Left ventricle myocardium inferior (tissue), 1 donor: Measurements from ENCODE around the gene PI4KB. TPM values are rescaled to one million over a fixed set of nuclear protein-coding genes. Genes with fewer than 3 reads are reported as not detected.
A peak's percentile ranks its signal among the peaks of the same experiment; 100 is the strongest.

Experiments
- DNase-seq: peaks from one replicate; pipeline ENCODE4 v3.0.0-alpha.2; 2020
- H3K27ac ChIP-seq: fragments of 200-600 bp; replicated peaks from 2 replicates; pipeline ENCODE4 v1.8.0; 2021
- H3K27me3 ChIP-seq: fragments of 200-600 bp; 2 replicates; pipeline ENCODE4 v1.8.0; 2021; ENCODE audit warnings: low read depth
- H3K36me3 ChIP-seq: fragments of 200-600 bp; 2 replicates; pipeline ENCODE4 v1.8.0; 2021
- H3K4me1 ChIP-seq: fragments of 200-600 bp; 2 replicates; pipeline ENCODE4 v1.8.0; 2021
- H3K4me3 ChIP-seq: fragments of 200-600 bp; 2 replicates; pipeline ENCODE4 v1.8.0; 2021; ENCODE audit warnings: mild to moderate bottlenecking, moderate library complexity
- H3K9me3 ChIP-seq: fragments of 200-600 bp; replicated peaks from 2 replicates; pipeline ENCODE4 v1.8.0; 2021
- intact Hi-C: fragments of 100-400 bp; cut with micrococcal nuclease; formaldehyde crosslinking; loops from one replicate; pipeline ENCODE4 v1.11.0; 2022
- total RNA-seq: library from RNA; stranded (reverse); fragmentation: NEBNext Ultra II Directional; extraction: Animal tissue kit (Norgen Biotek cat#: 25700); gene quantifications from one replicate; pipeline ENCODE4 v1.2.1, GENCODE V29; 2021
- TF ChIP-seq, protein P1 (sequence below): fragments of 200-600 bp; IDR thresholded peaks from 2 replicates; pipeline ENCODE4 v1.8.0; 2021; ENCODE audit warnings: antibody characterized with exemption, mild to moderate bottlenecking, borderline replicate concordance
- donor health status: DM: no; HTN: yes; CAD: no; lungs with severe emphysema.

The PI4KB gene
- total RNA-seq, 1 donor from 2014 or later: 44.5 TPM

DNA sequence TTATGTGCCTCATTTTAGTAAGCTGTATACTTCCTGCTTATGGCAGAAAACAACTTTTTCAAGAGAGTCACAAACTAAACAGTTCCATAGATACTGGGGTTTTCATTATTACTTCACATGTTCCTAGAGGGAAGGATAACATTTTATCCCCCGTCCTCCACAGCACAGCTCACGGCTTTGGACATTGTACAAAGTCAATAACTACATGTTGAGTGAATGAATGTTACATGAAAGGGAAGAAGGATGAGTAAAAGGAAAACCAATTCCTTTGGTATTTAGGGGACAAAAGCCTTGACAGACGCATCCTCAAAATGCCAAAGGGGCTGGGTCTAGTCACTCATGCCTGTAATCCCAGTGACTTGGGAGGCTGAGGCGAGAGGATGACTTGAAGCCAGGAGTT is 14.8 kb downstream of the PI4KB start:
- H3K27ac ChIP-seq: peak overlapping the region; percentile 80
- H3K4me1 ChIP-seq: peaks cover 80% of the 10 kb centered on the region
- no peaks in the 10 kb centered on the region for H3K27me3 ChIP-seq
- TF ChIP-seq, protein P1, sequence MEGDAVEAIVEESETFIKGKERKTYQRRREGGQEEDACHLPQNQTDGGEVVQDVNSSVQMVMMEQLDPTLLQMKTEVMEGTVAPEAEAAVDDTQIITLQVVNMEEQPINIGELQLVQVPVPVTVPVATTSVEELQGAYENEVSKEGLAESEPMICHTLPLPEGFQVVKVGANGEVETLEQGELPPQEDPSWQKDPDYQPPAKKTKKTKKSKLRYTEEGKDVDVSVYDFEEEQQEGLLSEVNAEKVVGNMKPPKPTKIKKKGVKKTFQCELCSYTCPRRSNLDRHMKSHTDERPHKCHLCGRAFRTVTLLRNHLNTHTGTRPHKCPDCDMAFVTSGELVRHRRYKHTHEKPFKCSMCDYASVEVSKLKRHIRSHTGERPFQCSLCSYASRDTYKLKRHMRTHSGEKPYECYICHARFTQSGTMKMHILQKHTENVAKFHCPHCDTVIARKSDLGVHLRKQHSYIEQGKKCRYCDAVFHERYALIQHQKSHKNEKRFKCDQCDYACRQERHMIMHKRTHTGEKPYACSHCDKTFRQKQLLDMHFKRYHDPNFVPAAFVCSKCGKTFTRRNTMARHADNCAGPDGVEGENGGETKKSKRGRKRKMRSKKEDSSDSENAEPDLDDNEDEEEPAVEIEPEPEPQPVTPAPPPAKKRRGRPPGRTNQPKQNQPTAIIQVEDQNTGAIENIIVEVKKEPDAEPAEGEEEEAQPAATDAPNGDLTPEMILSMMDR: no peak
- H3K4me3 ChIP-seq: no peak overlapping the region
- DNase-seq: no peak
- H3K36me3 ChIP-seq: peaks cover 54% of the 10 kb centered on the region
- no peaks in the 10 kb centered on the region for H3K9me3 ChIP-seq
- intact Hi-C loops: no loop called here

- H3K9me3 ChIP-seq: no peaks in the 10 kb centered on the region
- peak; percentile 50 for DNase-seq
- H3K4me3 ChIP-seq: no peak overlapping the region
- intact Hi-C loops: no loop called here
- peak overlapping the region; percentile 80 for H3K27ac ChIP-seq
- H3K36me3 ChIP-seq: peaks cover 54% of the 10 kb centered on the region
- TF ChIP-seq, protein P1: no peak
- H3K27me3 ChIP-seq: no peaks in the 10 kb centered on the region
- peaks cover 80% of the 10 kb centered on the region for H3K4me1 ChIP-seq
Measured at GRCh38 chr1:151311589-151312331, 15.5 kb downstream of the PI4KB start.

DNA sequence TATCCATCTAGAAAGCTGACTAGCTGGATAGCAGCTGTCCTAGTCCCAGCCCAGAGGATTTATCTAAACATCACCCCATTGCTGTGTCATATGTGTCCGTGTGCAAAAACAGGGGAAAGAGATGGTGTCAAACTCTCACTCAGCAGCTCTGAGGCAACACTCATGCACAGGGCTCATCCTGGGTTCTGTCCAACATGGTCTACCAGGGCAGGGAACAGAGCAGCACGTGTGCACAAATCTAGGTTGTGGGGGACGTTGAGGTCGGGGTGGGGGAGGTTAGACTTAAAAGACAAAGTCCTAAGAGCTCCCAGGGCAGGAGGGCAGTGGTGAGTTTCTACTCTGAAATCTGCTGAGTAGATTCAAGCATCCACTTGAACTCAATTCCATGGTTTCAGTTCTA is 16.2 kb downstream of the PI4KB start:
- intact Hi-C loops: no loop called here
- H3K4me3 ChIP-seq: no peak overlapping the region
- peak overlapping the region; percentile 80 for H3K27ac ChIP-seq
- DNase-seq: no peak
- H3K27me3 ChIP-seq: no peaks in the 10 kb centered on the region
- H3K4me1 ChIP-seq: peaks cover 75% of the 10 kb centered on the region
- TF ChIP-seq, protein P1: no peak
- peaks cover 54% of the 10 kb centered on the region for H3K36me3 ChIP-seq
- H3K9me3 ChIP-seq: no peaks in the 10 kb centered on the region

- H3K27me3 ChIP-seq: no peaks in the 10 kb centered on the region
- peak; percentile 35 for DNase-seq
- H3K36me3 ChIP-seq: peaks cover 56% of the 10 kb centered on the region
- TF ChIP-seq, protein P1: no peak
- no peaks in the 10 kb centered on the region for H3K9me3 ChIP-seq
- intact Hi-C loops: no loop called here
- peak overlapping the region; percentile 80 for H3K27ac ChIP-seq
- H3K4me1 ChIP-seq: peaks cover 64% of the 10 kb centered on the region
- no peak overlapping the region for H3K4me3 ChIP-seq
Measured at GRCh38 chr1:151309811-151310323, 17.3 kb downstream of the PI4KB start.

GRCh38 chr1:151294742-151295462 is 32.3 kb downstream of the PI4KB start:
- no peak for DNase-seq
- H3K27ac ChIP-seq: no peak overlapping the region
- H3K36me3 ChIP-seq: peaks cover 98% of the 10 kb centered on the region
- intact Hi-C loops: no loop called here
- H3K27me3 ChIP-seq: no peaks in the 10 kb centered on the region
- TF ChIP-seq, protein P1: no peak
- no peak overlapping the region for H3K4me3 ChIP-seq
- no peaks in the 10 kb centered on the region for H3K4me1 ChIP-seq
- H3K9me3 ChIP-seq: no peaks in the 10 kb centered on the region
